D341Med (cell line): ENCODE data around the gene KIFC1.

ENCODE experiments used
- DNase-seq: peaks from one replicate; pipeline ENCODE4 v3.0.0; 2012; ENCODE audit warnings: low spot score

The KIFC1 gene

DNA sequence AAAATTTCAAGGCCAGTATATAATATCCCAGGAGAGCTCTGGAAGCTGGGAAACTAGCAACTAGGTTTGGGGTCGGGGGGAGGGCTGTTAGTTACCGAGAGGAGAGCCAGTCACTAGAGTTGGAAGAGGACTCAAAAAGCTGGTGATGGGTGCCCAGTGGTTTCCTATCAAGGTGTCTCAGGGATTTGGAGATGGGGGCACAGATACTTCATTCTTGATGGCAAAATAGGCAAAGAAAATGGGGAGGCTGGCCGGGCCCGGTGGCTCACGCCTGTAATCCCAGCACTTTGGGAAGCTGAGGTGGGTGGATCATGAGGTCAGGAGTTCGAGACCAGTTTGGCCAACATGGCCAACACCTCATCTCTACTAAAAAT, 20.0 kb downstream of the KIFC1 start:
- DNase-seq = no peak

DNA sequence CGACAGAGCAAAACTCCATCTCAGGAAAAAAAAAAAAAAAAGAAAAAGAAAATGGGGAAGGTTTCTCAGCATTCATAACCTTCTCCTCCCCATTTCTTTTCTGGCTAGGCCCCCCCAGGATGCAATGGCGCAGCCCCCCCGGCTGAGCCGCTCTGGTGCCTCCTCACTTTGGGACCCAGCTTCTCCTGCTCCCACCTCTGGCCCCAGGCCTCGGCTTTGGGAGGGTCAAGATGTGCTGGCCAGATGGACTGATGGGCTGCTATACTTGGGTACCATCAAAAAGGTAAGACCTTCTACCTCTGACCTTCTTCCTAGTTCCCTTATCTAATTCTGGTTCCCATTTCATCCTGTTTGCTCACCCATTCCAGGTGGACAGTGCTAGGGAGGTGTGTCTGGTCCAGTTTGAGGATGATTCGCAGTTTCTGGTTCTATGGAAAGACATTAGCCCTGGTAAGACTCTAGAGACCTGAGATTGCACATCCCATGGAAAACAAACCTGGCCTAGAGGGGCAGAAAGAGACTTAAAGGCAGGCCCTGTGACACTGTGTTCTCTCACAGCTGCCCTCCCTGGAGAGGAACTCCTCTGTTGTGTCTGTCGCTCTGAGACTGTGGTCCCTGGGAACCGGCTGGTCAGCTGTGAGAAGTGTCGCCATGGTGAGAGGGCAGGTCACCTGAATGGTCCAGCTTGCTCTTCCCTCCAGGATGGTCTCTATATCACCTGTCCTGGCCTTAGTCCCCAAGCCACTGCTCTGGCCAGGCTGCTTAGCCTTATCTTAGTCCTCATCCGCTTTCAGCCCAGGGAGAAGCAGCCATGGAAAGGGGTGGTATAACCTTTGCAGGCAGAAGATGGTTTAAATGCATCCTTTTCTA, 20.8 kb downstream of the KIFC1 start:
- DNase-seq = no peak

DNA sequence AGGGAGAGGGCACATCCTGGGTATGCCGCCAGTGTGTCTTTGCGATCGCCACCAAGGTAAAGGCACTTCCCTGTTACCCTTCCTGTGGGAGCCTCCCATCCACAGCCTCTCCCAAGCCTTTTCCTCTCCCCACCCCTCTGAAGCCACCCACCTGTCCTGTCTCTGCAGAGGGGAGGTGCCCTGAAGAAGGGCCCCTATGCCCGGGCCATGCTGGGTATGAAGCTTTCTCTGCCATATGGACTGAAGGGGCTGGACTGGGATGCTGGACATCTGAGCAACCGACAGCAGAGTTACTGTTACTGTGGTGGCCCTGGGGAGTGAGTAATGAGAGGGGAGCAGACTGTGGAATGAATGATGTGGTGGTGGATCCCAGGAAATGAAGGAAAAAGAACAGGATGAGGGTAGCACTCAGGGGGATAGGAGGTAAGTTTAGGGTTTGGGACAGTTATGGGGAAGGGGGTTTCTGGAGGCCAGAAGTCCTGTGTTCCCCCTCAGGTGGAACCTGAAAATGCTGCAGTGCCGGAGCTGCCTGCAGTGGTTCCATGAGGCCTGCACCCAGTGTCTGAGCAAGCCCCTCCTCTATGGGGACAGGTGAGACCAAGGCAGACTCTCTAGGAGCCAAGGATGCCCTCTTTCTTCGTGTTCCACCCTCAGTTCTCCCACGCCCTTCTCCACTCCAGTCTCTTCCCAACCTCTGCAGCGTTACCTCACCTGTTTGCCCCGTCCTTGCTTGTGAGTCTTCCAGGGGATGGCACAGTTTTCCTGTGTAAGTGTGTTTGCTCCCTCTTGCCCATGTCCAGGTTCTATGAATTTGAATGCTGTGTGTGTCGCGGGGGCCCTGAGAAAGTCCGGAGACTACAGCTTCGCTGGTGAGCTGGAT, 21.9 kb downstream of the KIFC1 start:
- DNase-seq = no peak

DNA sequence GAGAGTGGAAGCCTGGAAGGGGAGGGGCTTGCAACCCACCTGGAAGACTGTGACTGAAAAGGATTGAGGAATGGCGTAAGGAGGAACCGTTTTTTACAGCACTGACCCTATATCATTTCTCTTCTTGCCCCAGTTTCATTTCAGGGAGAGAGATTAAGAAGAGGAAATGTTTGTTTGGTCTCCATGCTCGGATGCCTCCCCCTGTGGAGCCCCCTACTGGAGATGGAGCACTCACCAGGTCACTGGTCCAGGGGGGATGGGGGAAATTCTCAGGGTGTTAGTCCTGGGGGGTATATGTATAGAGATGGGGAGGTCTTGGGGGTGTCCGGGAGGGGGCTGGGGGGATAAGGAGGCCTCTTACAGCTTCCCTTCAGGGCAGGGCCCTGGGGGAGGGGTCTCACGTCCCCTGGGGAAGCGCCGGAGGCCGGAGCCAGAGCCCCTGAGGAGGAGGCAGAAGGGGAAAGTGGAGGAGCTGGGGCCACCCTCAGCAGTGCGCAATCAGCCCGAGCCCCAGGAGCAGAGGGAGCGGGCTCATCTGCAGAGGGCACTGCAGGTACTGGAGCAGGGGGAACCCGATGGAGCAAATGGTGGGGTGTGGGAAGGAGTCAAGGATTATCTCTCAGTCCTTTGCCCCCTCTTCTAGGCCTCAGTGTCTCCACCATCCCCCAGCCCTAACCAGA, 23.1 kb downstream of the KIFC1 start:
- no peak for DNase-seq

DNA sequence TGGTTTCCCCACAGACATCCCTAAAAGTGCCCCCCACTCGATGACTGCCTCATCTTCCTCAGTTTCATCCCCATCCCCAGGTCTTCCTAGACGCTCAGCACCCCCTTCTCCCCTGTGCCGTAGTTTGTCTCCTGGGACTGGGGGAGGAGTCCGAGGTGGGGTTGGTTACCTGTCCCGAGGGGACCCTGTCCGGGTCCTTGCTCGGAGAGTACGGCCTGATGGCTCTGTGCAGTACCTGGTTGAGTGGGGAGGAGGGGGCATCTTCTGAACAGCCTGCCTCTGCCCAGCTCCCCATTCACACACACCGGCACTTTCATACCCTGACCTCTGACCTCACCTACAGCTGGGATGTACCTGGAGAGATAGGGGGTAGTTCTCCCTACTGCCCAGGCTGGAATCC, 24.2 kb downstream of the KIFC1 start:
- no peak for DNase-seq

DNA sequence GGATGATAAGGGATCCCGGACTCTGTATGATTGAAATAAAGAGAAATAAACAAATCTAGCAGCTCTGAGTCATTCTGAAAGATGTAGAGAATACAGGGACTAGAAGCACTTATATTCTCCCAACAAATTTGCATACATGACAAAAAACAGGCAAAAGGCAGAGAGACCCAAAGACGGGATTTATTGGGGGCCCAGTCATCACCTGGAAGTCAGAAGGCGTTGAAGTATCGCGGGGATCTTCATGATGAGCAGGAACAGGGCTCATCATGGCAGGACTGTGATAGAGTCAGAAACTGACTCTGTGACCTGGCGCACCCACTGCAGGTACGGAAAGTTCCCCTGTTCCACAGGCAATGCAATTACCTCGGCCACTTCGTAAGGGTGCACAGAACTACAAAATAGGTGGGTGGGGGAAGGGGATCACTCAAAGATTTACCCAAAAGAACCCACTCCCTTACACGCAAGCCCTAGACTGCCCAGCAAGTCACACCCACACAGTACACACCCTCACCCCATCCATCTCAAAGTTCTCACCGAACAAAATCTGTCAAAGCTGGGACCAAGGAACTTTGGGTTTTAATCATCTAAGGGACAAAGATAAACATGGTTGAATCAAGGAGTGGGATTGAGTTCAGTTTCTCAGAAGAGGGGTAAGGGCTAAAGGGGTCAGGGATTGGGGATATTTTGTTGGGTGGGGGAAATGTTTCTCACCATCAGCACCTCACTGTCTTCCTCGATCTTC, 24.9 kb downstream of the KIFC1 start:
- DNase-seq = no peak

DNA sequence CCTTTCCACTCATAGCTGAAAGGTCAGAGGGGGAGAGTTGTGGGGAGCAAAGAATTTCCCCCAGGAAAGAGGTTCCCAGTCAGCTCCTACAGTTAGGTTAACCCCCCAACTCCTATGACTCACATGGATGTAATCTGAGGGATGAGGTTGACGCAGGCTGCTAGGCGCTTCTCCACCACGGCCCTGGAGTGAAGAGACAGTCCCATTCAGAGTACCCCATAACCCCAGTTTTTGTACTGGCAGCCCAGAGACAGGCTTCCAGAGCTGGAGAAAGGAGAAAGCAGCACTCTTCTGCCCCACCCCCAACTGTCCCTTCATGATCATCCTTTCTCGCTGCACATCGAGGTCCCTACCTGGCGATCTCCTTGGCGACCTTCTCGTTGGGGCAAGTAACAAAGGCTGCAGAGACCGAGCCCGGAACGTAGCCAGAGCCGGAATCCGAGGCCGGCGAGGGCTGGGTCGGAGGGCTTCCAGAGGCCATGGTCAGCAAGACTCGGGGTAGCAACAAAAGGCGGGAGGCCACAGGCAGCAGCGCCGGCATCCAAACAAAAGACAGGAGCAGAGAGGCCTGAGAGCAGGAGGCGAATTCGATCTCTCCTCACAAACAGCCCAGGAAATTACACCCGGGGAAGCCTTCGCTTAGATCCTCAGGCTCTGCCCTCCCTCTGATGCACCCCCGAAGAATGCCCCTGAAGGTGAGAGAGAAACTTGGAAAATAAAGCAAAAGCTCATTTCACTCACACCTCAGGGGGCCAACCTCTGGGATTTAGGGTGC, 25.7 kb downstream of the KIFC1 start:
- no peak for DNase-seq

DNA sequence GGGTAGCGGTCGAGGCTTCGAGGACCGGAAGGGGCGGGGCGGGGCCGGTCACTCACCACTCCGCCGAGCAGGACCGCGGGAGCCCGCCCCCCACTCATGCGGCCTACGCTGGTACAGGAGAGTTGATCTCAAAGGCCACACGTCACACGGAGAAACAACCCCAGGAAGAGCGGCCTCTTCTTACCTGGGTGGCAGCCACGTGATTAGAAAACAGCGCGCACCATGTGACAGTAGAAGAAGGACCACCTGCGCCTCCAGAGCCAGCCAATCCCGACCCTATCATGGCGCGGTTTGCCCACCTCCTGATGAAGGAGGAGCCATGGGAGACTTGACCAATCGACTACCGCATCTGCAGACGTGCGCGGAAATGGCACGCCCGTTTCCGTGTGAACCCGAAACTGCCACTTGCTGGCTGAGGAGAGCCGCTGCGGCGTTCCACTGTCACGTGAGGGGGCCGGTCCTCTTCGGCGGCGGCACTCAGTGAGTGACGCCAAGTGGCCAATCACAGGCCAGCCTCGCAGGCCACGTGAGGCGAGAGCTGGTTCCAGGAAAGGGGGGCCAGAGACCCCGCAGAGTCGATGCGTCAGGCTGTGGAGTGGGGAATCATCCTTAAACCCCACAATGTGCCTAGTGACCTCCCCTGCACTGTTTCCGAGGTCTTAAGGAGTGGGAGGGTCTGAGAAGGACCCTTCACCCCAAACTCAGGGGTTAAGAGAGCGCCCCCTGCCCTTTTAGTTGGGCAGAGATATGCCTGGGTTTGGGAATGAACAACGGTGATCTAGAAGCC, 26.5 kb downstream of the KIFC1 start, which contains the start of gene CUTA:
TSS of gene CUTA (minus strand) at position 205 of the 787 bp plus-strand sequence. CDS start at position 98, 107 bp downstream.
- peak; percentile 94 for DNase-seq

DNA sequence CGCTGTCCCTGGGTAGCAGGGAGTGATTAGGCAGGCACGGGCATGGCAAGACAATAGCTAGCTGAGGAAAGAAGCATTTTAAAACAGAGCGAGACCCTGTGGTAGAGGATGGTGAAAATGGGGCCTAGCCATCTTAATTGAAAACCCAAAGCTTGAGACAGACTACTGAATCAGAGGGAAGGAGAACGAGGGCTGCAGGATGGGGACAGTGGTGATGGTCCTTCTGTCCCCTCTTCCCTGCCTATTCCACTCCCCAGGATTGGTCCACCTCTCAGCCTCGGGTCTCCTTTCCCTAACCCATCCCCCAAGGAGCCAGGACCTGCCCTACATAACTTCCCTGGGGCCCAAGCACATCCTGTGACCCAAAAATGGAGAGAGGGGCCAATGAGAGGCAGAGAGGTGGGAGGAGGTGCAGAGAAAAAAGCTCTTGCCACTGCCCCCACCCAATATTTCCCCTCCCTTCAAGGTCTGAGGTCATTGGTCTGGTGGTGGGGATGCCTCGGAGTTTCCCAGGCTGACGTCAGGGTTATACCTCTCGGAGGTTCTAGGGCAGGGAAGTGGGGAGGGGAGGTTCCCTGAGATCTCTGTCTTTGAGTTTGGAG, 27.2 kb downstream of the KIFC1 start:
- DNase-seq = no peak

DNA sequence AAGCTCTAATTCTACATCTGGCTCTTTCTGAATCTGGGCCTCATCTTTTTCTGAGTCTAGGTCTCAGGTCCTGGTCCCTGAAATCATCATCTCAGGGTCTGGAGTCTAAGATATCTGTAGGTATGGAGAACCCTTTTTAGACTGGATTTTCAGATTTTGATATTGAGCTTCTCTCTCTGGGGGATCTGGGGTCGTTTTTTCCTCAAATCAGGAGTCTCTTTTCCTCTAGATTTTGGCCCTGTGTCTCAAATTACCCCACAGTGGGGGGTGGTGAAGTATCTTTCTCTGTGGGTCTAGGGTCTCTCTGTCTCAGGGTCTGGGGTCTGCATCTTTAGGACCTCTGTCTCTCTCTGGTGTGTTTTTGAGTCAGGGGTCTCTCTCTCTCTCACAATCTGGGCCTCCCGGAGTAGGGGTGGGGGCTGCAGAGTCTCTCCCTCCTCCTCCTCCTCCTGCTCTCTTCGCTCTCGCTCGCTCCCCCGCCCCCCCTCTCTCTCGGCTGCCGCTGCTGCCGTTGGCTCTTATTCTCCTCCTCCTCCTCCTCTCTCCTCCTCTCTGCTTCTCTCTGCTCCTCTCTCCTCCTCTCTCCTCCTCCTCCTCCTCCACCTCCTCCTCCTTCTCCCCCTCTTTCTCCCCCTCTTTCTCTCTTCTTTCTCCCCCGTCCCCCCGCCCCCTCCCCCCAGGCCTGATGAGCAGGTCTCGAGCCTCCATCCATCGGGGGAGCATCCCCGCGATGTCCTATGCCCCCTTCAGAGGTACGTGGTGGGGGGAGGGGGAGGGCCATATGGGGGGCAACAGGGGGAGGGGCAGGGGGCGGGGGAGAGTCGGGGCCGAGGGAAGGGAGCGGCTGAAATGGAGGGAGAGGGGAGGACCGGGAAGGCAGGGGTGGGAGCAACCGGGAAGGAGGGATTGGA, 28.2 kb downstream of the KIFC1 start, which contains the start of gene SYNGAP1:
TSS of gene SYNGAP1 (plus strand) at position 486 of the 911 bp plus-strand sequence. CDS start at position 686, 200 bp downstream.
- no peak for DNase-seq

DNA sequence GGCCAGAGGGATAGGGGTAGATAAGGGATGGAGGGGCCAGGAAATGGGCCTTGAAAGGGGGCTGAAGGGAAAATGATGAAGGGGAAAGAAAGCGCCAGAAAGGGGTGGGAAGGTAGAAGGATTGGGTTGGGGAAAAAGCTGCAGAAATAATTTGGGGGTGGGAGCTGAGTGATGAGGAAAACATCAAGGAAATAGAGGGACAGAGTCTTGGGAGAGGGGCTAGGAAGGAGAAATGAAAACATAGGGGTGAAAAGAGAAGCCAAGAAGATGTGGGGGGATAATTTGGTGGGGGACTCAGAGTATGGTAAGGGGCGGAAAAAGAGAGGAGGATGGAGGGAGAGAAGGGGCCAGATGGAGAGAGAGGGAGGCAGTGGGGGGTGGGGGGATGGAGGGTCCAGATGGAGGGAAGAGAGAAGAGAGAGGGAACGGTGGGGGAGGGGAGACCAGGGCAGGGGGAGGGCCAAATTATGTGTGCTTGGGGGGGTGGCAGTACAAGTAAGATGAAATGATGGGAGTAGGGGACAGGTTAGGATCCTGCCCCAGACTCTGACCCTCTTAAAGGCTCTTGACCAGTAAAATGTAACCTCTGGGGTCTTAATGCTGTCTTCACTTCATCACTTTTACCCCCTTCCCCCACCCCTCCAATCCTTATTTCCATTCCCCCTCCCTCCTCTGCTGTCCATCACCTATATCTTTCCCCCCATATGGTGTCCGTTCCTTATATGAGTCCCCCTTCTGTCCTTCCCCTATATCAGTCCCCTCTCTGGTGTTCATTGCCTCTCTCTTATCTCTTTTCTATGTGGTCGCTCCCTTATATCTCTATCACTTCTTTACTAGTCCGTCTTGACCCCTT, 29.1 kb downstream of the KIFC1 start:
- no peak for DNase-seq

DNA sequence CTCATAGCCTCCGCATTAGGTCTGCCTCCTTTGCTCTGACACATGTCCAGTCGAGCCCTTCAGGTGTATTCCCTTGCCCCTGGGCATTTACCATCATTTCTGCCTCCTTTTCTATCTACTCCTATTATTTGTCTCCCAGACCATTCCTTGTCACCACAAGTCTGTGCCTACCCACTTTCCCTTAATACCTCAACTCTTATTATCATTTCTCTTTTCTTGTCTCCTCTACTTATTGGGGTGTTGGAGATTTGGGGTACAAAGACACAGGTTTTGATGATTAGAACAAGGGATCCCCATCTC, 29.7 kb downstream of the KIFC1 start:
- DNase-seq = no peak

DNA sequence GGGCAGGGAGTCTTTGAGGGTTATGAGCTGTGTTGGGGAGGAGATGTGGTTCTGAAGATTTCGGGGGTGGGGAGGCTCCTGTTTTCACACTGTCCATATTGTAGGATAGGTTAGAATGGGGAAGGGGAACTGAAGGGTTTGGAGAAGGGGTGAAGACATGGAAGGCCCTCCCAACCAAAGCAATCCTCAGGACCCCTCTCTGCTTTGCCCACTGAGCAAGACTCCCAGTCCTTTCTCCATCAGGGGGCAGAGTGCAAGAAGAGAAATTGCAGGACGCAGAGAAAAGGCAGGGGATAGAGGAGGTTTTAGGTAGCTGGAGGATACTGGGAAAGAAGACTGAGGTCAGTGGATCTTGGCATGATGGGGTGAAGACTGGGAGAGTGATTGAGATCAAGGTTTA, 32.2 kb downstream of the KIFC1 start:
- no peak for DNase-seq

DNA sequence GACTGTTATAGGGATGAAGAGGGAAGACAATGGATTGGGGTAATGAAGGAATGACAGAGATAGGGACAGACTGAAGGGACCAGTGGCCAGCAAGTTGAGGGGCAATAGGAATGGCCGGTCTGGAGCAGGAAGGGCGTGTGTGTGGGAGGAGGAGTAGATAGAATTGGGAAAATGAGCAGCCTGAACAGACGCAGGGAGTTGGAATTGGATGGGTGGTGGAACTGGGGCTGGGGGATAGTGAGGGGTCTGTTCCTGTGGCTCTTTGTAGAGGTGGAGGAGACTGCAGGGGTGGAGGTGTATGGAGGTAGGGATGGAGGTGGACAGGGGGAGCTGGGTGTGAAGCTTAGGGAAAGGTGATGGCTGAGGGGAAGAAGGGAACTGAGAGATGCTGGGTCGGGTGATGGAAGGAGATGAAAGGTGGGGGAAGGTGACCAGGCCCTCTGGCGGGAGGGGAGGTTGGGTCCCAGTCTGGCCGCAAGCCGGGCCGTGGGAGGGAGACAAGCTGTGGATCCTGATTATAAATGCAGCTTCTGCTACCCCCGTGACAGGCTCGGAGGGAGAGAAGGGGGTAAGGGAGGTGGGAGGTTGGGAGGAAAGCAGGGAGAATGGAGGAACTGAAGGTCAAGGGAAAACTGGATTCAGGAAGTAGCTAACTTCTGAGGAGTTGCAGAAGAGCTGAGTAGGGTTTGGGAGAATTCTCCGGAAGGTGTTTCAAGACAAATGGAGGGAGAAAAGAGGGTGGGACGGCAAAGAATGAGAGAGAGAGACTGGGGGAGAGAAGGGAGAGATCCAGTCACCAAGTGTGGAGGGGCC, 33.4 kb downstream of the KIFC1 start:
- DNase-seq = no peak

DNA sequence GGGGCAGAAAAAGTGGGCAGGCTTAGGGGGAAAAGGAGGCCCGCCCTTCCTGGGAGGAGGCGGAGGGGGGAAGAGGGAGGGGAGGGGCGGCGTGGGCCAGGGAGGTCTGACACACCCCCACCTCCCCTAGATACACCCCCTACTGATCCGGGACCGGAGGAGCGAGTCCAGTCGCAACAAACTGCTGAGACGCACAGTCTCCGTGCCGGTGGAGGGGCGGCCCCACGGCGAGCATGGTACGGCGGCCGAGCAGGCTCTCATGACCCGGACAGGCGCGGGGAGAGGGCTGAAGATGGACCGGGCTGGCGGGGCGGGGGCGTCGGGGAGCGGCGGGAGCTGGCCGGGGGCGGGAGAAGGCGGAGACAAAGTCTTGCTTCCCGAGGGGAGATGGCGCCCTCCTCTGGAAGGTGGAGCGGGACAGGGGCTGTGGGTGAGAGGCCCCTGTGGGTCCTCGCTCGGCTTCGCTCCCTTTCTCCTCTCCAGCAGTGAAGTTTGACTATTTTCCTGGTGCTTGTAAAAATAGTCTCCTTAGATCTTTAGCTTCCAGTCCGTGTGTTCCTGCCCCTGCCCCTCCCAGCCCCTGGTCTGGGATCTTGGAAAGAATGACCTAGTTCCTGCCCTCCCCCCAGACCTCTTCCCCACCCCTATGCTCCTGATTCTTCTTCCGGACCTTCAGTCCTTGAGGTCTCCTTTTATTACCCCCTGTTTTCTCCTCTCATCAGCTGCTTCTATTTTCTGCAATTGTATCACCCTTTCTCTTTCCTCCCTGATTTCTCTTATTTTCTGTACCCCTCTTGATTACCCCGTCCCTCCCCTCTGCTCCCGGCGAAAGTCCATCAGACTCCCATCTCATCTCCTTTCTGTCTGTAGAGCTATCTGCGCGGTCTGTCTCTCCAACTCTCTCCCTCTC, 34.3 kb downstream of the KIFC1 start:
- peak; percentile 93 for DNase-seq
